GM23338 (cell line): ENCODE data around the gene GPC2. TPM values are rescaled to one million over a fixed set of nuclear protein-coding genes. Genes with fewer than 3 reads are reported as not detected.

Source experiments
- ATAC-seq: fragments of 200-7000 bp; cut with Tn5 transposase; 3 replicates; pipeline ENCODE4 v1.9.1; 2020
- DNase-seq: peaks from one replicate; pipeline ENCODE4 v3.0.0-alpha.2; 2015; ENCODE audit warnings: low spot score
- H2AFZ ChIP-seq: fragments of 200-600 bp; sonication (generic); 2 replicates; pipeline ENCODE4 v1.8.0; 2016; ENCODE audit warnings: antibody characterized with exemption, mild to moderate bottlenecking, moderate library complexity
- H3F3A ChIP-seq: fragments of 200-600 bp; sonication (generic); replicated peaks from 2 replicates; pipeline ENCODE4 v1.8.0; 2017; ENCODE audit warnings: antibody characterized with exemption, mixed run types, low read depth
- H3K27ac ChIP-seq: fragments of 200-600 bp; sonication (generic); 2 replicates; pipeline ENCODE4 v1.6.1; 2016; ENCODE audit warnings: low read depth
- H3K27me3 ChIP-seq: fragments of 200-600 bp; sonication (generic); 2 replicates; pipeline ENCODE4 v1.8.0; 2016; ENCODE audit warnings: mild to moderate bottlenecking, mixed run types, moderate library complexity; ENCODE audit not compliant: insufficient read depth
- H3K36me3 ChIP-seq: fragments of 200-600 bp; sonication (generic); 2 replicates; pipeline ENCODE4 v1.8.0; 2016; ENCODE audit warnings: mild to moderate bottlenecking; ENCODE audit not compliant: insufficient read depth
- H3K4me1 ChIP-seq: fragments of 200-600 bp; sonication (generic); 2 replicates; pipeline ENCODE4 v1.8.0; 2016; ENCODE audit warnings: mild to moderate bottlenecking, moderate library complexity; ENCODE audit not compliant: insufficient read depth
- H3K4me2 ChIP-seq: fragments of 200-600 bp; sonication (generic); 2 replicates; pipeline ENCODE4 v1.7.1; 2017; ENCODE audit warnings: mixed run types
- H3K4me3 ChIP-seq: fragments of 200-600 bp; sonication (generic); 2 replicates; pipeline ENCODE4 v1.6.1; 2016; ENCODE audit warnings: mixed run types
- H3K79me2 ChIP-seq: fragments of 200-600 bp; sonication (generic); replicated peaks from 2 replicates; pipeline ENCODE4 v1.8.0; 2017; ENCODE audit warnings: mild to moderate bottlenecking; ENCODE audit not compliant: insufficient read depth
- H3K9me2 ChIP-seq: fragments of 200-600 bp; sonication (generic); 2 replicates; pipeline ENCODE4 v1.8.0; 2017; ENCODE audit not compliant: insufficient read depth
- H4K20me1 ChIP-seq: fragments of 200-600 bp; sonication (generic); replicated peaks from 2 replicates; pipeline ENCODE4 v1.8.0; 2017; ENCODE audit warnings: mild to moderate bottlenecking; ENCODE audit not compliant: insufficient read depth
- H3K27ac Mint-ChIP-seq: 2 replicates; pipeline ENCODE4 v1.8.0; 2020; ENCODE audit warnings: inconsistent platforms, mild to moderate bottlenecking, moderate library complexity, mixed read lengths
- H3K27me3 Mint-ChIP-seq: 3 replicates; pipeline ENCODE4 v1.8.0; 2022; ENCODE audit warnings: low read depth, mild to moderate bottlenecking, moderate library complexity, mixed read lengths, inconsistent platforms; ENCODE audit not compliant: insufficient read depth, poor library complexity
- H3K36me3 Mint-ChIP-seq: 3 replicates; pipeline ENCODE4 v1.8.0; 2021; ENCODE audit warnings: low read depth, mild to moderate bottlenecking, inconsistent platforms, moderate library complexity, mixed read lengths
- H3K4me1 Mint-ChIP-seq: 3 replicates; pipeline ENCODE4 v1.8.0; 2020; ENCODE audit warnings: mild to moderate bottlenecking, inconsistent platforms, mixed read lengths
- H3K4me3 Mint-ChIP-seq: 3 replicates; pipeline ENCODE4 v1.8.0; 2021; ENCODE audit warnings: moderate library complexity, mild to moderate bottlenecking, inconsistent platforms, mixed read lengths
- H3K9me3 Mint-ChIP-seq: 3 replicates; pipeline ENCODE4 v1.8.0; 2020; ENCODE audit warnings: moderate library complexity, mild to moderate bottlenecking, inconsistent platforms, mixed read lengths
- CREB1 ChIP-seq: fragments of 250-450 bp; sonication (Bioruptor Pico); IDR thresholded peaks from 2 replicates; pipeline ENCODE4 v1.5.0; 2020; ENCODE audit warnings: low read depth, mild to moderate bottlenecking, moderate library complexity
- ETS1 ChIP-seq: IDR thresholded peaks from 2 replicates; pipeline ENCODE4 v1.6.1; 2016; ENCODE audit warnings: antibody characterized with exemption
- EZH2 ChIP-seq: fragments of 200-600 bp; sonication (generic); IDR thresholded peaks from one replicate; pipeline ENCODE4 v1.8.0; 2017; ENCODE audit warnings: antibody characterized with exemption, mild to moderate bottlenecking, low read depth; ENCODE audit not compliant: unreplicated experiment
- EZH2phosphoT487 ChIP-seq: fragments of 200-600 bp; sonication (generic); IDR thresholded peaks from one replicate; pipeline ENCODE4 v1.8.1; 2018; ENCODE audit warnings: antibody characterized with exemption; ENCODE audit not compliant: unreplicated experiment
- REST ChIP-seq: IDR thresholded peaks from one replicate; pipeline ENCODE4 v1.6.1; 2018; ENCODE audit warnings: antibody characterized with exemption; ENCODE audit not compliant: unreplicated experiment
- ZNF114 ChIP-seq: fragments of 250-450 bp; sonication (Bioruptor Pico); IDR thresholded peaks from 2 replicates; pipeline ENCODE4 v1.5.0; 2020; ENCODE audit warnings: mild to moderate bottlenecking, moderate library complexity
- ZNF331 ChIP-seq: fragments of 250-450 bp; sonication (Bioruptor Pico); IDR thresholded peaks from 2 replicates; pipeline ENCODE4 v1.5.0; 2020; ENCODE audit warnings: low read depth, mild to moderate bottlenecking, moderate library complexity
- polyA plus RNA-seq: library from polyadenylated mRNA; unstranded; fragments of >200 nt; fragmentation: Nextera tagmentation; extraction: Ambion mirVana; gene quantifications from 2 replicates; pipeline ENCODE4 v1.2.1, GENCODE V29; 2016
- total RNA-seq: library from RNA; depleted of rRNA; stranded (reverse); fragments of >200 nt; shearing (Covaris generic); gene quantifications from 2 replicates; pipeline ENCODE4 v1.2.3, GENCODE V29; 2014
- TF ChIP-seq, protein P1 (sequence below), 2 experiments: fragments of 200-600 bp in 1 of 2; sonication (generic) in 1 of 2; conservative IDR thresholded peaks; 2 replicates each; pipeline versions ENCODE4 v1.5.1 to v1.6.1; 2016 to 2017; ENCODE audit warnings: antibody characterized with exemption in 2 of 2, low read depth in 2 of 2, mild to moderate bottlenecking in 2 of 2, moderate library complexity in 1 of 2

Gene GPC2
- total and polyA plus RNA-seq, 2 experiments from 2014 or later, result 10.7 to 48.8 TPM

GRCh38 chr7:100137851-100138760 lies 39.1 kb downstream of the GPC2 start (continued):
- TF ChIP-seq, protein P1, sequence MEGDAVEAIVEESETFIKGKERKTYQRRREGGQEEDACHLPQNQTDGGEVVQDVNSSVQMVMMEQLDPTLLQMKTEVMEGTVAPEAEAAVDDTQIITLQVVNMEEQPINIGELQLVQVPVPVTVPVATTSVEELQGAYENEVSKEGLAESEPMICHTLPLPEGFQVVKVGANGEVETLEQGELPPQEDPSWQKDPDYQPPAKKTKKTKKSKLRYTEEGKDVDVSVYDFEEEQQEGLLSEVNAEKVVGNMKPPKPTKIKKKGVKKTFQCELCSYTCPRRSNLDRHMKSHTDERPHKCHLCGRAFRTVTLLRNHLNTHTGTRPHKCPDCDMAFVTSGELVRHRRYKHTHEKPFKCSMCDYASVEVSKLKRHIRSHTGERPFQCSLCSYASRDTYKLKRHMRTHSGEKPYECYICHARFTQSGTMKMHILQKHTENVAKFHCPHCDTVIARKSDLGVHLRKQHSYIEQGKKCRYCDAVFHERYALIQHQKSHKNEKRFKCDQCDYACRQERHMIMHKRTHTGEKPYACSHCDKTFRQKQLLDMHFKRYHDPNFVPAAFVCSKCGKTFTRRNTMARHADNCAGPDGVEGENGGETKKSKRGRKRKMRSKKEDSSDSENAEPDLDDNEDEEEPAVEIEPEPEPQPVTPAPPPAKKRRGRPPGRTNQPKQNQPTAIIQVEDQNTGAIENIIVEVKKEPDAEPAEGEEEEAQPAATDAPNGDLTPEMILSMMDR (conservative IDR thresholded peaks at IDR 0.05; ENCODE audit: low read depth in 2 of 2), result no peak
- TF ChIP-seq EZH2 (no peak), EZH2phosphoT487 (no peak), ZNF114 (no peak), CREB1 (CRISPR knock-in tag) (no peak), ZNF331 (CRISPR knock-in tag) (no peak), ETS1 (no peak), REST (no peak)

- H3K36me3 ChIP-seq, result no peaks in the 10 kb centered on the region
- Mint-ChIP-seq H3K27me3 (peaks cover 13% of the 10 kb centered on the region), H3K4me1 (peaks cover 11% of the 10 kb centered on the region), H3K36me3 (no peaks in the 10 kb centered on the region), H3K4me3 (no peak overlapping the region; the same call in 2 of the 3 replicates), H3K9me3 (no peaks in the 10 kb centered on the region), H3K27ac (no peak overlapping the region)
- no peaks in the 10 kb centered on the region for H3K9me2 ChIP-seq
- no peaks in the 10 kb centered on the region for H3K79me2 ChIP-seq
- peaks cover 4% of the 10 kb centered on the region; the same call in 1 of the 2 replicates for H3K4me1 ChIP-seq
- H4K20me1 ChIP-seq, result no peaks in the 10 kb centered on the region
- 0 out of 2 replicates have a peak, but pooled peaks cover 3% of the 10 kb centered on the region for H3F3A ChIP-seq
- peaks cover 18% of the 10 kb centered on the region for H3K27me3 ChIP-seq
- H2AFZ ChIP-seq, result peak overlapping the region; percentile 80
- no peak overlapping the region for H3K4me2 ChIP-seq
- no peak for TF ChIP-seq ZNF331 (CRISPR knock-in tag)
- TF ChIP-seq, protein P1 (conservative IDR thresholded peaks at IDR 0.05; ENCODE audit: low read depth in 2 of 2), result peak; percentile 95 to 99
- H3K27ac ChIP-seq, result no peak overlapping the region
- ATAC-seq, result peak; percentile 82
- DNase-seq, result peak; percentile 89
- H3K4me3 ChIP-seq, result no peak overlapping the region
Measured at GRCh38 chr7:100132697-100133151, 44.5 kb downstream of the GPC2 start.
